SK-N-SH (cell line): Measurements from ENCODE around the gene CNTD1. TPM values are rescaled to one million over a fixed set of nuclear protein-coding genes. Genes with fewer than 3 reads are reported as not detected.

Experiments used
- CTCF ChIA-PET: fragments of 300-600, 350-600 bp; formaldehyde crosslinking; extraction: SDS; loops from one replicate; lab custom pipeline; 2021; lab: Yijun Ruan, JAX
- POLR2A ChIA-PET: fragments of 350-600 bp; sonication (Branson Sonifier 250); formaldehyde crosslinking; extraction: SDS; loops from one replicate; lab custom pipeline; 2020; ENCODE audit warnings: antibody characterized with exemption, inconsistent platforms; lab: Yijun Ruan, JAX
- DNase-seq: peaks from one replicate; pipeline ENCODE4 v3.0.0; 2012
- H2AFZ ChIP-seq: fragments of 200-600 bp; sonication (generic); 2 replicates; pipeline ENCODE4 v1.8.1; 2016; ENCODE audit warnings: antibody characterized with exemption, mild to moderate bottlenecking, low read depth
- H3F3A ChIP-seq: fragments of 200-600 bp; sonication (generic); replicated peaks from 2 replicates; pipeline ENCODE3; 2016; ENCODE audit warnings: antibody characterized with exemption, mild to moderate bottlenecking; ENCODE audit not compliant: insufficient read depth
- H3K27ac ChIP-seq, 2 experiments: fragments of 200-500 bp in 1 of 2; fragments of 200-600 bp in 1 of 2; sonication (Bioruptor generic) in 1 of 2; sonication (generic), shearing (Covaris generic) in 1 of 2; 2 replicates each; pipeline versions ENCODE4 v1.5.1 to v1.6.1; 2014 to 2016; ENCODE audit warnings: low read depth in 2 of 2, inconsistent platforms in 1 of 2, low read length in 1 of 2, mild to moderate bottlenecking in 1 of 2, mixed read lengths in 1 of 2
- H3K27me3 ChIP-seq: fragments of 200-600 bp; sonication (generic), shearing (Covaris generic); 2 replicates; pipeline ENCODE4 v1.6.1; 2016; ENCODE audit warnings: mixed run types; ENCODE audit not compliant: insufficient read depth
- H3K36me3 ChIP-seq, 2 experiments: fragments of 200-500 bp in 1 of 2; fragments of 200-600 bp in 1 of 2; sonication (Bioruptor generic) in 1 of 2; sonication (generic) in 1 of 2; replicated peaks in 1 of 2; 2 replicates each; pipeline versions ENCODE3 to v1.5.1; 2014 to 2016; ENCODE audit warnings: low read length in 1 of 2, mild to moderate bottlenecking in 1 of 2; ENCODE audit not compliant: insufficient read depth in 2 of 2, control insufficient read depth in 1 of 2
- H3K4me1 ChIP-seq, 2 experiments: fragments of 200-500 bp in 1 of 2; fragments of 200-600 bp in 1 of 2; sonication (Bioruptor generic) in 1 of 2; sonication (generic), shearing (Covaris generic) in 1 of 2; 2 replicates each; pipeline versions ENCODE4 v1.5.1 to v1.6.1; 2014 to 2016; ENCODE audit warnings: low read depth in 1 of 2, low read length in 1 of 2, mixed run types in 1 of 2; ENCODE audit not compliant: insufficient read depth in 2 of 2, control insufficient read depth in 1 of 2
- H3K4me2 ChIP-seq: fragments of 200-600 bp; sonication (generic), shearing (Covaris generic); 2 replicates; pipeline ENCODE4 v1.6.1; 2017; ENCODE audit warnings: mixed run types
- H3K4me3 ChIP-seq, 2 experiments: fragments of 200-500 bp in 1 of 2; fragments of 200-600 bp in 1 of 2; sonication (Bioruptor generic) in 1 of 2; sonication (generic), shearing (Covaris generic) in 1 of 2; 2 replicates each; pipeline versions ENCODE4 v1.5.1 to v1.8.1; 2014 to 2016; ENCODE audit warnings: low read depth in 2 of 2, inconsistent platforms in 1 of 2, low read length in 1 of 2, mild to moderate bottlenecking in 1 of 2, mixed read lengths in 1 of 2, moderate library complexity in 1 of 2
- H3K79me2 ChIP-seq: fragments of 200-600 bp; sonication (generic); 2 replicates; pipeline ENCODE4 v1.8.1; 2017; ENCODE audit warnings: mild to moderate bottlenecking; ENCODE audit not compliant: insufficient read depth
- H3K9ac ChIP-seq: fragments of 200-600 bp; sonication (generic); 2 replicates; pipeline ENCODE4 v1.6.1; 2017; ENCODE audit warnings: mixed run types
- H3K9me2 ChIP-seq: fragments of 200-600 bp; sonication (generic); 2 replicates; pipeline ENCODE4 v1.6.1; 2017; ENCODE audit warnings: mixed run types
- H3K9me3 ChIP-seq: fragments of 200-600 bp; sonication (generic); 2 replicates; pipeline ENCODE4 v1.6.1; 2017; ENCODE audit warnings: mixed run types, mild to moderate bottlenecking, moderate library complexity
- H4K20me1 ChIP-seq: fragments of 200-600 bp; sonication (generic); 2 replicates; pipeline ENCODE4 v1.6.1; 2017; ENCODE audit warnings: mild to moderate bottlenecking, mixed run types; ENCODE audit not compliant: insufficient read depth
- CHD2 ChIP-seq: fragments of 150-350 bp; IDR thresholded peaks from 2 replicates; pipeline ENCODE4 v1.6.1; 2018; ENCODE audit warnings: low read length; ENCODE audit not compliant: partially characterized antibody
- ELF1 ChIP-seq: IDR thresholded peaks from 2 replicates; pipeline ENCODE4 v1.4.0; 2012
- EP300 ChIP-seq, 2 experiments: IDR thresholded peaks; 2 replicates each; pipeline versions ENCODE4 v1.4.0 to v1.6.1; 2012; ENCODE audit warnings: borderline replicate concordance in 1 of 2, low read depth in 1 of 2, low read length in 1 of 2
- FOSL2 ChIP-seq: IDR thresholded peaks from 2 replicates; pipeline ENCODE4 v1.4.0; 2012; ENCODE audit warnings: low read depth, mild to moderate bottlenecking, moderate library complexity, borderline replicate concordance
- FOXJ3 ChIP-seq: sonication (generic); formaldehyde crosslinking; IDR thresholded peaks from 2 replicates; pipeline ENCODE4 v1.5.1; 2020; ENCODE audit warnings: mild to moderate bottlenecking, missing genetic modification reagents
- FOXM1 ChIP-seq: IDR thresholded peaks from 2 replicates; pipeline ENCODE4 v1.4.0; 2012; ENCODE audit warnings: low read depth, mild to moderate bottlenecking
- GATA2 ChIP-seq: sonication (generic); formaldehyde crosslinking; IDR thresholded peaks from 2 replicates; pipeline ENCODE4 v1.5.0; 2020; ENCODE audit warnings: mild to moderate bottlenecking, missing genetic modification reagents
- IRF3 ChIP-seq: fragments of 150-350 bp; IDR thresholded peaks from 2 replicates; pipeline ENCODE4 v1.6.1; 2016; ENCODE audit warnings: mild to moderate bottlenecking, low read depth, low read length
- JUND ChIP-seq: IDR thresholded peaks from 2 replicates; pipeline ENCODE4 v1.4.0; 2012
- MEF2A ChIP-seq: IDR thresholded peaks from 2 replicates; pipeline ENCODE4 v1.4.0; 2012; ENCODE audit warnings: low read depth, borderline replicate concordance
- MXI1 ChIP-seq: IDR thresholded peaks from 2 replicates; pipeline ENCODE4 v1.6.1; 2012; ENCODE audit warnings: mild to moderate bottlenecking, low read depth, low read length, improper control_type of control experiment
- NFIC ChIP-seq: IDR thresholded peaks from 2 replicates; pipeline ENCODE4 v1.4.0; 2012; ENCODE audit warnings: borderline replicate concordance
- NRF1 ChIP-seq: IDR thresholded peaks from 2 replicates; pipeline ENCODE4 v1.6.1; 2012; ENCODE audit warnings: low read depth, mild to moderate bottlenecking, low read length
- RAD21 ChIP-seq: IDR thresholded peaks from 2 replicates; pipeline ENCODE4 v1.6.1; 2012; ENCODE audit warnings: mild to moderate bottlenecking, low read length
- RCOR1 ChIP-seq: fragments of 150-350 bp; IDR thresholded peaks from 2 replicates; pipeline ENCODE4 v1.6.1; 2017; ENCODE audit warnings: antibody characterized with exemption, low read length
- REST ChIP-seq: IDR thresholded peaks from 2 replicates; pipeline ENCODE4 v1.6.1; 2012; ENCODE audit warnings: mild to moderate bottlenecking, low read depth, low read length, moderate library complexity
- RXRA ChIP-seq: IDR thresholded peaks from 2 replicates; pipeline ENCODE4 v1.4.0; 2012; ENCODE audit warnings: low read depth, mild to moderate bottlenecking, borderline replicate concordance
- SIN3A ChIP-seq: IDR thresholded peaks from 2 replicates; pipeline ENCODE4 v1.6.1; 2012; ENCODE audit warnings: low read depth, mild to moderate bottlenecking, low read length, moderate library complexity, borderline replicate concordance
- SMC3 ChIP-seq: IDR thresholded peaks from 2 replicates; pipeline ENCODE4 v1.6.1; 2012; ENCODE audit warnings: low read depth, low read length, improper control_type of control experiment
- TAF1 ChIP-seq: IDR thresholded peaks from 2 replicates; pipeline ENCODE4 v1.6.1; 2012; ENCODE audit warnings: low read depth, mild to moderate bottlenecking, low read length, moderate library complexity, borderline replicate concordance
- TCF12 ChIP-seq: IDR thresholded peaks from 2 replicates; pipeline ENCODE4 v1.4.0; 2012
- TEAD4 ChIP-seq: IDR thresholded peaks from 2 replicates; pipeline ENCODE4 v1.4.0; 2012; ENCODE audit warnings: mild to moderate bottlenecking, borderline replicate concordance; ENCODE audit not compliant: insufficient read depth
- USF2 ChIP-seq: fragments of 150-350 bp; IDR thresholded peaks from 2 replicates; pipeline ENCODE4 v1.6.1; 2017; ENCODE audit warnings: antibody characterized with exemption, low read length, low read depth, borderline replicate concordance
- WGBS: methylation state at CpG from one replicate; pipeline ENCODE4 v1.1.6; 2017; ENCODE audit warnings: low lambda C conversion rate; 5-methylcytosine and 5-hydroxymethylcytosine counted together
- polyA plus RNA-seq, 3 experiments: library from polyadenylated mRNA; depleted of rRNA; stranded (reverse); fragments of >200 nt; gene quantifications; 2 replicates each; pipeline ENCODE4 v1.2.3, GENCODE V29; 2012

The CNTD1 gene
- polyA plus RNA-seq, 1 of the 3 experiments (the other 2 are of a cell fraction) = not detected

- TF ChIP-seq TCF12 (no peak), RCOR1 (no peak), TAF1 (no peak), NFIC (no peak), FOSL2 (no peak), JUND (no peak), NRF1 (no peak), MXI1 (no peak), FOXJ3 (CRISPR knock-in tag) (no peak), SIN3A (no peak), USF2 (no peak)
- H2AFZ ChIP-seq = no peak overlapping the region
- H3K9me2 ChIP-seq = no peaks in the 10 kb centered on the region
- CTCF ChIA-PET = interaction anchor here (0.6 to 4.8 kb wide), 3 partner anchors 11 to 1233 kb away, joined by 5 to 37 read pairs (median 7); partner anchors contain the start of gene PSMC3IP
- DNase-seq = no peak
- H3K9ac ChIP-seq = no peak overlapping the region
- H3F3A ChIP-seq = peaks cover 3% of the 10 kb centered on the region
- H3K27ac ChIP-seq = no peak overlapping the region
- H3K36me3 ChIP-seq = no peaks in the 10 kb centered on the region
- H3K79me2 ChIP-seq = no peaks in the 10 kb centered on the region
- H3K4me2 ChIP-seq = no peak overlapping the region
- 74% methylated on average over 7 of the region's 7 CpGs for WGBS
- peaks cover 8% of the 10 kb centered on the region; the same call in 1 of the 2 replicates for H3K27me3 ChIP-seq
- H4K20me1 ChIP-seq = no peaks in the 10 kb centered on the region
- no peaks in the 10 kb centered on the region for H3K9me3 ChIP-seq
- POLR2A ChIA-PET = no interaction called here
- no peaks in the 10 kb centered on the region; a peak in 1 of 4 replicates for H3K4me1 ChIP-seq
- no peak overlapping the region for H3K4me3 ChIP-seq
Observed at GRCh38 chr17:42751628-42752027, 47.0 kb upstream of the CNTD1 start.

- H3K36me3 ChIP-seq = no peaks in the 10 kb centered on the region
- no peaks in the 10 kb centered on the region for H3K9me3 ChIP-seq
- no peak overlapping the region for H3K9ac ChIP-seq
- WGBS = 86% methylated on average over 3 of the region's 3 CpGs
- no peaks in the 10 kb centered on the region for H3K79me2 ChIP-seq
- ChIA-PET CTCF (interaction anchor here (0.6 to 1.7 kb wide), 5 partner anchors 8 to 237 kb away, joined by 3 to 10 read pairs (median 3); no protein-coding TSS in a partner anchor), POLR2A (no interaction called here)
- DNase-seq = no peak
- H3K27ac ChIP-seq = no peak overlapping the region
- H3K4me3 ChIP-seq = no peak overlapping the region
- no peak overlapping the region for H3K4me2 ChIP-seq
- peaks cover 11% of the 10 kb centered on the region; the same call in 1 of the 2 replicates for H3K27me3 ChIP-seq
- H3K9me2 ChIP-seq = no peaks in the 10 kb centered on the region
- H3F3A ChIP-seq = peaks cover 6% of the 10 kb centered on the region
- H4K20me1 ChIP-seq = no peaks in the 10 kb centered on the region
- H3K4me1 ChIP-seq = no peaks in the 10 kb centered on the region
- no peak overlapping the region for H2AFZ ChIP-seq
- TF ChIP-seq EP300 (IDR thresholded peaks at IDR 0.05; ENCODE audit: borderline replicate concordance in 1 of 2, low read depth in 1 of 2, low read length in 1 of 2) (no peak), TEAD4 (no peak), IRF3 (no peak), SIN3A (no peak), FOXJ3 (CRISPR knock-in tag) (no peak), FOXM1 (no peak), RAD21 (no peak), NFIC (no peak), USF2 (no peak), MEF2A (no peak), REST (no peak), SMC3 (no peak), RXRA (no peak), CHD2 (no peak), ELF1 (no peak), GATA2 (CRISPR knock-in tag) (no peak)
Observed at GRCh38 chr17:42754782-42755181, 43.9 kb upstream of the CNTD1 start.
